K562 (cell line): Measurements from ENCODE around the gene HMGB2. TPM values are rescaled to one million over a fixed set of nuclear protein-coding genes. Genes with fewer than 3 reads are reported as not detected.

Experiments
- ASH1L ChIP-seq: fragments of 450-650 bp; IDR thresholded peaks from 2 replicates; pipeline ENCODE4 v1.6.1; 2018; ENCODE audit warnings: borderline replicate concordance, mild to moderate bottlenecking, low read depth; ENCODE audit not compliant: partially characterized antibody
- CC2D1A ChIP-seq: fragments of 450-650 bp; IDR thresholded peaks from 2 replicates; pipeline ENCODE4 v1.6.1; 2017; ENCODE audit warnings: mild to moderate bottlenecking
- CREBBP ChIP-seq: IDR thresholded peaks from one replicate; pipeline ENCODE4 v1.6.1; 2012; ENCODE audit warnings: low read depth, mild to moderate bottlenecking, control low read depth, inconsistent platforms, low read length
- GATAD2A ChIP-seq: fragments of 450-650 bp; IDR thresholded peaks from 2 replicates; pipeline ENCODE4 v1.6.1; 2017
- KAT2B ChIP-seq: IDR thresholded peaks from one replicate; pipeline ENCODE4 v1.6.1; 2012; ENCODE audit warnings: low read depth, mild to moderate bottlenecking, control low read depth, inconsistent platforms, low read length, moderate library complexity
- NELFE ChIP-seq: IDR thresholded peaks from 2 replicates; pipeline ENCODE4 v1.6.1; 2011; ENCODE audit warnings: mild to moderate bottlenecking; ENCODE audit not compliant: insufficient read depth, insufficient read length
- SREBF2 ChIP-seq: sonication (generic); formaldehyde crosslinking; IDR thresholded peaks from 2 replicates; pipeline ENCODE4 v1.4.0; 2020; ENCODE audit warnings: mild to moderate bottlenecking, missing genetic modification reagents
- TFAM ChIP-seq: fragments of 250-450 bp; sonication (Bioruptor Pico); conservative IDR thresholded peaks from 2 replicates; pipeline ENCODE4 v1.5.0; 2021; ENCODE audit warnings: mild to moderate bottlenecking, moderate library complexity
- TRIM24 ChIP-seq, 2 experiments: fragments of 450-650 bp; IDR thresholded peaks; 2 replicates each; pipeline ENCODE4 v1.6.1; 2016
- YBX1 ChIP-seq: fragments of 450-650 bp; IDR thresholded peaks from 2 replicates; pipeline ENCODE4 v1.7.1; 2016; ENCODE audit warnings: mild to moderate bottlenecking
- ZNF41 ChIP-seq: fragments of 250-450 bp; sonication (Bioruptor Pico); conservative IDR thresholded peaks from 2 replicates; pipeline ENCODE4 v1.4.0; 2020; ENCODE audit warnings: mild to moderate bottlenecking
- polyA plus RNA-seq, 8 experiments: library from polyadenylated mRNA; depleted of rRNA in 4 of 8; stranded (reverse) in 5 of 8; unstranded in 3 of 8; fragments of >200 nt; fragmentation: Nextera tagmentation in 2 of 8; fragmentation: Illumina TruSeq in 1 of 8; extraction: Ambion mirVana in 2 of 8; extraction: Trizol in 1 of 8; gene quantifications; 2 replicates each; pipeline versions ENCODE4 v1.2.1 to v1.2.3, GENCODE V29; 2011 to 2014; ENCODE audit warnings: inconsistent platforms in 1 of 8, missing spikeins in 1 of 8
- total RNA-seq, 7 experiments: library from RNA; depleted of rRNA in 6 of 7; stranded (reverse); fragments of >200 nt in 6 of 7; fragmentation: Illumina TruSeq in 2 of 7; extraction: Trizol in 2 of 7; gene quantifications; 2 replicates each; pipeline versions ENCODE4 v1.2.1 to v1.2.3, GENCODE V29; 2011 to 2021; ENCODE audit warnings: low replicate concordance in 1 of 7
- TF ChIP-seq, protein P1 (sequence below): fragments of 200-800 bp; sonication (Bioruptor generic); IDR thresholded peaks from 2 replicates; pipeline ENCODE4 v1.6.1; 2017; ENCODE audit warnings: missing genetic modification characterization, missing compliant biosample characterization
- TF ChIP-seq, protein P2 (sequence below), 2 experiments: fragments of 450-650 bp; formaldehyde crosslinking in 1 of 2; IDR thresholded peaks; 2 replicates each; pipeline versions ENCODE4 v1.4.0 to v1.6.1; 2014 to 2020; ENCODE audit warnings: mild to moderate bottlenecking in 2 of 2, borderline replicate concordance in 1 of 2, low read depth in 1 of 2
- TF ChIP-seq, protein P3 (sequence below): sonication (generic); formaldehyde crosslinking; IDR thresholded peaks from 2 replicates; pipeline ENCODE4 v1.8.0; 2022; ENCODE audit warnings: missing genetic modification reagents, mild to moderate bottlenecking, borderline replicate concordance
- TF ChIP-seq, protein P4 (sequence below): fragments of 450-650 bp; conservative IDR thresholded peaks from 2 replicates; pipeline ENCODE4 v1.6.1; 2016; ENCODE audit warnings: missing genetic modification characterization, low read depth, mild to moderate bottlenecking, missing compliant biosample characterization, moderate library complexity

Gene HMGB2
- total and polyA plus RNA-seq, 9 of the 15 experiments (the other 6 are each of a cell fraction or from before 2014, with no cell fraction given), result 309 to 822 (median 626) TPM

DNA sequence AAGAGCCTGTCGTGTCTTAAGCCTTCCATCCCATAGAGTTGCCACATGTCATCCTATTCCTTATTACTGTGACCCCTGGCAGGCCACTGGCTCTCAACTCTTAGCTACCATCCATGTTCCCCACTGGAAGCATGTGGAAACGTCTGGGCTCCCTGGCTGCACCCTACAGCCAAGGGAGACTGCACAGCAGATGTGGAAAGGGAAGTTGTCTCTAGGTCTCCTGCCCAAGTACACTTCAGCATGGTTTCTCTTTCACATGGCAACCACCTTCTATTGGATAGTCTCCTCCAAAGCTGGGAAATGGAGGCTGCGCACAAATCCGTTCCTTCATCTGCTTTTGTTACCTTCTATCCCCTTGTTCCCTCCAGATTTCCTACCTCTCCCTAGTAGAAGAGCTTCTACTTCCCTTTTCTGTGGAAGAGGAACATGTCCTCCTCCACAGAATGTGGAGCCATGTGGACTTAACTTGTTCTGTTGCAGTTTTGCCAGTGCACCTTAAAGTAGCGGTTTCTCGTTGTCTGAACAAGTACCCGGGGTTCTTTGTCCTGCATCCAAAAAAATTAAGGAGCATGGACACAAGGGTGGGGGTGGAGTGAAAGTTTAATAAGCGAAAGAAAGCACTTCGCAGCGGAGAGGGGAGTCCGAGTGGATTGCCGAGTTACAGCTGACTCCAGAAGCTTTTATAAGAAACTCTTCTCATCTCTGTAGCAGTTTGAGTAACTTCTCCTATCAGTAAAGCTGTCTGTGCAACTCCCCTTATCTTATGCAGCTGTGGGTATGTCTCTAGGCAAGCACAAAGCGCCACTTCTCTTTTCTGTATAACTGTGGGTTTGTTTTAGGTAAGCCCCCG, 52.5 kb downstream of the HMGB2 start (continued):
- TF ChIP-seq, protein P1, sequence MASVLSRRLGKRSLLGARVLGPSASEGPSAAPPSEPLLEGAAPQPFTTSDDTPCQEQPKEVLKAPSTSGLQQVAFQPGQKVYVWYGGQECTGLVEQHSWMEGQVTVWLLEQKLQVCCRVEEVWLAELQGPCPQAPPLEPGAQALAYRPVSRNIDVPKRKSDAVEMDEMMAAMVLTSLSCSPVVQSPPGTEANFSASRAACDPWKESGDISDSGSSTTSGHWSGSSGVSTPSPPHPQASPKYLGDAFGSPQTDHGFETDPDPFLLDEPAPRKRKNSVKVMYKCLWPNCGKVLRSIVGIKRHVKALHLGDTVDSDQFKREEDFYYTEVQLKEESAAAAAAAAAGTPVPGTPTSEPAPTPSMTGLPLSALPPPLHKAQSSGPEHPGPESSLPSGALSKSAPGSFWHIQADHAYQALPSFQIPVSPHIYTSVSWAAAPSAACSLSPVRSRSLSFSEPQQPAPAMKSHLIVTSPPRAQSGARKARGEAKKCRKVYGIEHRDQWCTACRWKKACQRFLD (CRISPR knock-in tag), result no peak; the same call in 1 of the 2 replicates
- no peak for TF ChIP-seq SREBF2 (CRISPR knock-in tag)
- TF ChIP-seq, protein P2, sequence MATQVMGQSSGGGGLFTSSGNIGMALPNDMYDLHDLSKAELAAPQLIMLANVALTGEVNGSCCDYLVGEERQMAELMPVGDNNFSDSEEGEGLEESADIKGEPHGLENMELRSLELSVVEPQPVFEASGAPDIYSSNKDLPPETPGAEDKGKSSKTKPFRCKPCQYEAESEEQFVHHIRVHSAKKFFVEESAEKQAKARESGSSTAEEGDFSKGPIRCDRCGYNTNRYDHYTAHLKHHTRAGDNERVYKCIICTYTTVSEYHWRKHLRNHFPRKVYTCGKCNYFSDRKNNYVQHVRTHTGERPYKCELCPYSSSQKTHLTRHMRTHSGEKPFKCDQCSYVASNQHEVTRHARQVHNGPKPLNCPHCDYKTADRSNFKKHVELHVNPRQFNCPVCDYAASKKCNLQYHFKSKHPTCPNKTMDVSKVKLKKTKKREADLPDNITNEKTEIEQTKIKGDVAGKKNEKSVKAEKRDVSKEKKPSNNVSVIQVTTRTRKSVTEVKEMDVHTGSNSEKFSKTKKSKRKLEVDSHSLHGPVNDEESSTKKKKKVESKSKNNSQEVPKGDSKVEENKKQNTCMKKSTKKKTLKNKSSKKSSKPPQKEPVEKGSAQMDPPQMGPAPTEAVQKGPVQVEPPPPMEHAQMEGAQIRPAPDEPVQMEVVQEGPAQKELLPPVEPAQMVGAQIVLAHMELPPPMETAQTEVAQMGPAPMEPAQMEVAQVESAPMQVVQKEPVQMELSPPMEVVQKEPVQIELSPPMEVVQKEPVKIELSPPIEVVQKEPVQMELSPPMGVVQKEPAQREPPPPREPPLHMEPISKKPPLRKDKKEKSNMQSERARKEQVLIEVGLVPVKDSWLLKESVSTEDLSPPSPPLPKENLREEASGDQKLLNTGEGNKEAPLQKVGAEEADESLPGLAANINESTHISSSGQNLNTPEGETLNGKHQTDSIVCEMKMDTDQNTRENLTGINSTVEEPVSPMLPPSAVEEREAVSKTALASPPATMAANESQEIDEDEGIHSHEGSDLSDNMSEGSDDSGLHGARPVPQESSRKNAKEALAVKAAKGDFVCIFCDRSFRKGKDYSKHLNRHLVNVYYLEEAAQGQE (IDR thresholded peaks at IDR 0.05; ENCODE audit: borderline replicate concordance), result no peak; the same call in 1 of the 2 replicates
- TF ChIP-seq, protein P2 (CRISPR knock-in tag; IDR thresholded peaks at IDR 0.05; ENCODE audit: low read depth), result no peak
- no peak for TF ChIP-seq GATAD2A
- TF ChIP-seq, protein P3, sequence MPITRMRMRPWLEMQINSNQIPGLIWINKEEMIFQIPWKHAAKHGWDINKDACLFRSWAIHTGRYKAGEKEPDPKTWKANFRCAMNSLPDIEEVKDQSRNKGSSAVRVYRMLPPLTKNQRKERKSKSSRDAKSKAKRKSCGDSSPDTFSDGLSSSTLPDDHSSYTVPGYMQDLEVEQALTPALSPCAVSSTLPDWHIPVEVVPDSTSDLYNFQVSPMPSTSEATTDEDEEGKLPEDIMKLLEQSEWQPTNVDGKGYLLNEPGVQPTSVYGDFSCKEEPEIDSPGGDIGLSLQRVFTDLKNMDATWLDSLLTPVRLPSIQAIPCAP, result no peak
- no peak for TF ChIP-seq CC2D1A
- TF ChIP-seq CREBBP, result no peak
- no peak for TF ChIP-seq NELFE
- TF ChIP-seq ZNF41 (CRISPR knock-in tag), result no peak
- TF ChIP-seq, protein P4, sequence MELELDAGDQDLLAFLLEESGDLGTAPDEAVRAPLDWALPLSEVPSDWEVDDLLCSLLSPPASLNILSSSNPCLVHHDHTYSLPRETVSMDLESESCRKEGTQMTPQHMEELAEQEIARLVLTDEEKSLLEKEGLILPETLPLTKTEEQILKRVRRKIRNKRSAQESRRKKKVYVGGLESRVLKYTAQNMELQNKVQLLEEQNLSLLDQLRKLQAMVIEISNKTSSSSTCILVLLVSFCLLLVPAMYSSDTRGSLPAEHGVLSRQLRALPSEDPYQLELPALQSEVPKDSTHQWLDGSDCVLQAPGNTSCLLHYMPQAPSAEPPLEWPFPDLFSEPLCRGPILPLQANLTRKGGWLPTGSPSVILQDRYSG (tag), result no peak
- no peak for TF ChIP-seq YBX1
- peak in 1 of 2 experiments; percentile 74; a peak in 1 of 4 replicates for TF ChIP-seq TRIM24 (IDR thresholded peaks at IDR 0.05)
- TF ChIP-seq TFAM (CRISPR knock-in tag), result no peak
- TF ChIP-seq ASH1L, result no peak
- no peak for TF ChIP-seq KAT2B
